Endothelial cell of hepatic sinusoid (primary cell): Measurements from ENCODE around the gene FAU.
"Not testable (repeated sequence)": the region's sequence is repeated elsewhere in the genome, so short reads cannot be mapped to it uniquely, and the experiment has no call there.

ENCODE experiments used
- in situ Hi-C: cut with HindIII; loops from 2 replicates; pipeline ENCODE4 v1.10.0; 2017; ENCODE audit warnings: low sequenced_read_pairs

FAU gene

DNA sequence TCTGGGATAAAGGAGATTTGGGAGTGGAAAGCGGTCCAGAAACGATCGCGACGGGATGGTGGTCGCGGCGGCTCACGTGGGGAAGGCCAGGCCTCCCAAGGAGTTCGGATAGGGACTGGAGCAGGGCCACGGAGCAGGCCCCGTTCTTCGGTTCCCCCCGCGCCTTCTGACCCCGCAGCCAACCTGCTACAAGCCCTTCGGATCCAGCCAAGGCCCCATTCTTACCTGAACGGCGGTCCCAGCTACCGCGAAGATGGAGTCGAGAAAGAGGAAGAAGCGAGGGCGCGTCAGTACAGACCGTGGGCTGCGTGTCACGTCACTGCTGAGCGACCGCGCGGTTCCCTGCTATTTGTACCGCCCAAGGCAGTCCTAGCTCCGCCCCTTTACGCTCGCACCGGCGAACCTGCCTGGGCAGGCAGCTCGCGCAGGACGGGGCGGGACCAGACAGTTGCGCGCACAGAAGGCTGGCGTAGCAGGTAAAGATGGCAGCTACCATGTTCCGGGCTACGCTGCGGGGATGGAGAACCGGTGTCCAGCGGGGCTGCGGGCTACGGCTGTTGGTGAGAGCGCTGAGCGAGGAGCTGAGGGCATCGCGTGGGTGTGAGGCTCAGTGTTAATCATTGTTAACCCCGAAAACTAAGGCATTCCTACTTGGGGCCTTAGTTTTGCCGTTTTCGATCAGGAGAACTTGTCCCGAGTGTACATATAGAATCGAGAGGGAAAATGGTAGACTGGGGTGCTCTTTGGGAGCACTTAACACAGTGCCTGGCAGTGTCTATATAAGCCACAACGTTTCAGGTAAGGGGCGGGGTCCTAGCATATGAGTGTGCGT, at the start of gene FAU, which contains the start of gene MRPL49:
FAU (minus strand) TSS at position 270 of the 832 bp plus-strand sequence. CDS start 321 bp downstream, outside the sequence.
MRPL49 (plus strand) TSS at position 457 of the 832 bp plus-strand sequence; CDS start at position 483, 26 bp downstream.
- in situ Hi-C loops: no loop called here

DNA sequence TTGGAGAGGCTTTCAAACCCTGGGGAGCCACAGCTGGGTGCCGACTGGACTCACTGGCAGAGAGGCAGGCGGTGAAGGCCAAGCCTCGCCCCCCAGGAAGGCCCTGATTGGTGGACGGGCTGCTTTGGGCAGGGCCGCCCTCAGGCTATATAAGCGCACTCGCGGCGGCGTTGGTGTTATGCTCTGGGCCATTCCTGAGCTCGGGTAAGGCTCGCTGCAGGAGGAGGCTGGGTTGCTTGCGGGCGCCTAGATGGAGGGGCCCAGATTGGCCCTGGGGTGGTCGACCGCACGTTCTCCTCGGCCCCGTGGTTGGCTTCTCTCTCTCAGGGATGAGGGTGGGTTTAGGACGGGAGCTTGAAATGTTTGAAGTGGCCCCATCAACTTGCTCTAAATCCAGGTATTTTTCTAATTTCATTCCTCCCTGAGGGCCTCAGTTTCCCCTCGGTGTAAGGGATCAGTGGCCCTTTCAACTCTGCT, 48.2 kb upstream of the FAU start, which contains the start of gene SPDYC:
SPDYC (plus strand) TSS at position 176 of the 477 bp plus-strand sequence. CDS start 1,125 bp downstream, outside the sequence.
- in situ Hi-C loops: no loop called here

DNA sequence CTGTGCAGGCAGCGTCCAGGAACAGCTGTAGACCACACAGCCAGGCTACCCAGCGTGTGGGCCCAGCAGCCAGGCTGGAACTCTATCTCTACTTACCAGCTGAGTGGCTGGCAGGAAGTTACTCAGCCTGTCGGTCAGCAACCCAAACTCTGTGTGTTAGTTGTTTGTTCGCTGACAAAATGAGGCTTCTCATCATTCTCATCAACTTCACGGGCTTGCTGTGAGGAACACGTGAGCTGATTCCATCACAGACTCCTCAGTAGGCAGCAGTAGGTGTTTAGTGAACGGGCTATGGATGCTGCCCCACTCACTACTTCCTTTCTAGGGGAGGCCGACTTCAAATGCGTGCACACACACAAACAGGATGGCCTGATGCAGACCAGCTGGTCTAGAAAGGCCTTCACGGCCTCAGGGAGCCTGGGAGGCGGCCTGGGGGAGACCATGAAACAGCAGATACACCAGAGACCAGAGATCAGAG, 47.3 kb upstream of the FAU start:
- in situ Hi-C loops: no loop called here

- in situ Hi-C loops: no loop called here
These were observed 45.7 kb upstream of the FAU start for GRCh38 chr11:65167656-65168055.

- in situ Hi-C loops: no loop called here
These were observed 45.0 kb upstream of the FAU start for GRCh38 chr11:65166893-65167292.

- in situ Hi-C loops: no loop called here
These were observed 43.7 kb upstream of the FAU start for GRCh38 chr11:65165410-65166317.

DNA sequence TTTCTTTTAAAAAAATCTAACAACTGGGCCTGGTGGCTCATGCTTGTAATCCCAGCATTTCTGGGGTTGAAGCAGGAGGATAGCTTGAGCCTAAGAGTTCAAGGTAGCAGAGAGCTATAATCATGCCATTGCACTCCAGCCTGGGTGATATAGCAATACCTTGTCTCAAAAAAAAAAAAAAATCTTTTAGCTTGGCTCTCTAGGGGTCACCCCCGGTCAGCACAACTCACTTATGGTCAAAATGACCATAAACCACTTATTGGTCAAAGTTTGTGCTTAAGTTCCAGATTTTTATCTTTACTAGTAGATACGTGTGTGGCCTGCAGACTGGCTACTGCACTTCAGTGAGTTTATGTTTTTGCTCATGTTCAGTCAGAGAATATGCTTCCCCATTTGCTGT, 41.8 kb upstream of the FAU start:
- in situ Hi-C loops: no loop called here

- in situ Hi-C loops: no loop called here
These were observed 38.7 kb upstream of the FAU start for GRCh38 chr11:65160643-65161042.

GRCh38 chr11:65159012-65159411, 37.1 kb upstream of the FAU start:
- in situ Hi-C loops: no loop called here

- in situ Hi-C loops: no loop called here
These were observed 35.4 kb upstream of the FAU start for GRCh38 chr11:65157336-65157735.

- in situ Hi-C loops: no loop called here
These were observed 35.0 kb upstream of the FAU start for GRCh38 chr11:65156926-65157325.

GRCh38 chr11:65156256-65156655, 34.3 kb upstream of the FAU start:
- in situ Hi-C loops: no loop called here

DNA sequence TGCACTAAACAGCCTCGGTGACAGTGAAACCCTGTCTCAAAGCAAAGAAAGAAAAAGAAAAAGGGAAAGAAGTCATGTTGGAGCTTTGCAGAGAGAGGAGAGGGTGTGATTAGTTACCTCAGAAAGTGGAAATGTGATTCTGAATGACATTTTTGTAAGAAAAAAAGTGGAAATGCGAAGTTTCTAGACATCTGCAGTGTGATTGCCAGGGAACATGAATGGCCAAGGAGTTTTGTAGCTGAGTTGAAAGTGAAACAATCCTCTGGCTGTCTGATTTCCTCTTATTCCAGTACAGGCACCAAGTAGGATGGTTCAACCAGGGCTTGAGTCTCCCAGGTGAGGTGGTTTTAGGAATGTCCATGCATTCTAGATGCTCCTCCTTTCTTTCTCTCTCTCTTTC, 30.2 kb upstream of the FAU start:
- in situ Hi-C loops: no loop called here

GRCh38 chr11:65151331-65151899, 29.5 kb upstream of the FAU start:
- in situ Hi-C loops: no loop called here

GRCh38 chr11:65150509-65151299, 28.8 kb upstream of the FAU start:
- in situ Hi-C loops: no loop called here

DNA sequence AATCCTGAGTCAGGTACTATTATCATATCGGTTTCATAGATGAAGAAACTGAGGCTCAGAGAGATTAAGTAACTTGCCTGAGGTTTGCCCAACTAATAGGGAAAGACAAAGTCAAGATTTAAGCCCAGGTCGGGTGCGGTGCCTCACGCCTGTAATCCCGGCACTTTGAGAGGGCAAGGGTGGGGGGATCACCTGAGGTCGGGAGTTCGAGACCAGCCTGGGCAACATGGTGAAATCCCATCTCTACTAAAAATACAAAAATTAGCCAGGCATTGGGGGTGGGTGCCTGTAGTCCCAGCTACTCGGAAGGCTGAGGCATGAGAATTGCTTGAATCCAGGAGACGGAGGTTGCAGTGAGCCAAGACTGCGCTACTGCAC, 28.2 kb upstream of the FAU start:
- in situ Hi-C loops: not testable (repeated sequence)

GRCh38 chr11:65148657-65149056, 26.7 kb upstream of the FAU start:
- in situ Hi-C loops: no loop called here

DNA sequence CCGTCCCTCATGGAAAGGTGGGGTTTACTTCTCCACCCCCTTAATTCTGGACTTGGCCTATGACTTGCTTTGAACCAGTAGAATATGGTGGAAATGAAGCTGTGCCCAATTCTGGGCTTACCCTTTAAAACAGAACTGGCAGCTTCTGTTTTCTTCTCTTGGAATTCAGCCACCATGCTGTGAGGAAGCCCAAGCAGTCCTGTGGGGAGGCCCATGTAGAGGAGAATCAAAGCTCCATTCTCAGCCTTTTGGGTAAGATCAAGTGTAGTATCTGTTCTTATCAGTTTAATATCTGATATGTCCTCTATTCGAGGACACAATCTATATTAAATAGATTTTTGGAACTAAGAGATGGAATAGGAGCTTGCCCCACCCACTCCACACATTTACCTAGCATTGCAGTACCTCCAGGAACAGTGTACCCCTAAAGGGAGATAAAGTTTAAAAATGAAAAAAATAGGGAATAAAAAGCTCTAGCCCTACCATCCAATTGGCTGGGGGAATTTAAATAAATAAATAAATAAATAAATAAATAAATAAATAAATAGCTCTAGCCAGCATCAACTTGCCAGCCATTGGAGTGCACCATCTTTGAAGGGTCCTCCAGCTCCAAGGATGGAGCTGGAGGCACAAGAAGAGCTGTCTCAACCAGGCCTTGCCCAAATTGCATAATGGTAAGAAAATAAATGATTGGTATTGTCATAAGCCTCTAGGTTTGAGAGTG, 25.6 kb upstream of the FAU start:
- in situ Hi-C loops: no loop called here

DNA sequence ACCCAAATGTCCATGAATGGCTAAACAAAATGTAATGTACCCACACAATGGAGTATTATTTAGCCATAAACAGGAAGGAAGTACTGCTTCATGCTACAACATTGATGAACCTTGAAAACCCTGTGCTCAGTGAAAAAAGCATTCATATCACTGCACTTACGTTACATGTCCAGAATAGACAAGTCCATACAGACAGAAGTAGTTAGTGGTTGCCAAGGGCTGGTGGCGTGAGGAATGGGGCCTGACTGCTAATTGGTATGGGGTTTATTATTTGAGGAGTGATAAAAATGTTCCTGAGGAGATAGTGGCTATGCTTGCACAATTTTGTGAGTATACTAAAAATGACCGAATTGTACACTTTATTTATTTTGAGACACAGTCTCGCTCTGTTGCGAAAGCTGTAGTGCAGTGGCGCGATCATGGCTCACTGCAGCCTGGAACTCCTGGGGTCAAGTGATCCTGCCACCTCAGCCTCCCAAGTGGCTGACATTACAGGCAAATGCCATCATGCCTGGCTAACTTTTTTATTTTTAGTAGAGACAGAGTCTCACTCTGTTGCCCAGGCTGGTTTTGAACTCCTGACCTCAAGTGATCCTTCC, 20.1 kb upstream of the FAU start:
- in situ Hi-C loops: no loop called here
